GM06990 (cell line): Measurements from ENCODE around the gene CSRP3.

Experiments
- DNase-seq: peaks from one replicate; pipeline ENCODE4 v3.0.0-alpha.2; 2011; ENCODE audit not compliant: insufficient read length; ENCODE audit errors: extremely low read depth
- H3K27me3 ChIP-seq: replicated peaks from 2 replicates; pipeline ENCODE4 v1.6.0; 2011; ENCODE audit warnings: low read length; ENCODE audit not compliant: control insufficient read depth, insufficient read depth
- H3K36me3 ChIP-seq: 2 replicates; pipeline ENCODE4 v1.5.1; 2011; ENCODE audit warnings: low read length; ENCODE audit not compliant: control insufficient read depth, insufficient read depth
- H3K4me3 ChIP-seq: replicated peaks from 2 replicates; pipeline ENCODE4 v1.5.1; 2011; ENCODE audit warnings: low read depth, mild to moderate bottlenecking, control low read depth, low read length
- TF ChIP-seq, protein P1 (sequence below): IDR thresholded peaks from 2 replicates; pipeline ENCODE4 v1.5.1; 2011; ENCODE audit warnings: low read length, control low read depth, mild to moderate bottlenecking, inconsistent platforms; ENCODE audit not compliant: insufficient read depth, poor library complexity, severe bottlenecking

The CSRP3 gene

DNA sequence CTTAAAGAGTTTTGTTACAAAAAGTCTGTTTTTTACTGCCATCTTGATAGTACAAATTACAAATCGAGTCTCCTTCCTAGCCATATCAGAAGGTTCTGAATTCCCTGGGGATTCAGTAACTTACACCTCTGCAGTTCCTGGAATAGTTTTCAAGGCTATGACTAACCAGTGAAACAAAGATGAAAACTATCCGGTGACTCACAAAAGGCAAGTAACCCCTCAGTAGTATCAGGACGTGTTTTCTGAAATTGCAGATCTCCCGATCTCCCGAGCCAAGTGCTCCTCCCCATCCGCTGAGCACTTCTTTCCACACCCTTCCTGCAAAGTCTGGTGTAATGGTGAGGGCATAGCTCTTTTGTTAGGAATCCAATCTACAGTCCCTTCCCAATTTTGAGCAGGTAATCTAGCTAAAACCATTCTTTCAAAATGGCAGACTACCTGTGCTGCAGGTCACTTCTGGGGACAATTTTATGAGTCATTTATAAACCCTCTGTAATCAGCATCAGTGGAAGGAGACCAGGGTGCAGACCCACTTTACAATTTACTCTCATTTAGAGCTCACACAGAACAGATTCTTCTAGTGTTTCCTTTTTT lies 31.2 kb upstream of the CSRP3 start:
- DNase-seq: no peak
- H3K36me3 ChIP-seq: peaks cover 11% of the 10 kb centered on the region

GRCh38 chr11:19229671-19230070 lies 27.9 kb upstream of the CSRP3 start:
- no peak for DNase-seq
- TF ChIP-seq, protein P1, sequence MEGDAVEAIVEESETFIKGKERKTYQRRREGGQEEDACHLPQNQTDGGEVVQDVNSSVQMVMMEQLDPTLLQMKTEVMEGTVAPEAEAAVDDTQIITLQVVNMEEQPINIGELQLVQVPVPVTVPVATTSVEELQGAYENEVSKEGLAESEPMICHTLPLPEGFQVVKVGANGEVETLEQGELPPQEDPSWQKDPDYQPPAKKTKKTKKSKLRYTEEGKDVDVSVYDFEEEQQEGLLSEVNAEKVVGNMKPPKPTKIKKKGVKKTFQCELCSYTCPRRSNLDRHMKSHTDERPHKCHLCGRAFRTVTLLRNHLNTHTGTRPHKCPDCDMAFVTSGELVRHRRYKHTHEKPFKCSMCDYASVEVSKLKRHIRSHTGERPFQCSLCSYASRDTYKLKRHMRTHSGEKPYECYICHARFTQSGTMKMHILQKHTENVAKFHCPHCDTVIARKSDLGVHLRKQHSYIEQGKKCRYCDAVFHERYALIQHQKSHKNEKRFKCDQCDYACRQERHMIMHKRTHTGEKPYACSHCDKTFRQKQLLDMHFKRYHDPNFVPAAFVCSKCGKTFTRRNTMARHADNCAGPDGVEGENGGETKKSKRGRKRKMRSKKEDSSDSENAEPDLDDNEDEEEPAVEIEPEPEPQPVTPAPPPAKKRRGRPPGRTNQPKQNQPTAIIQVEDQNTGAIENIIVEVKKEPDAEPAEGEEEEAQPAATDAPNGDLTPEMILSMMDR: no peak
- Histone ChIP-seq H3K4me3 (no peak overlapping the region), H3K36me3 (peaks cover 13% of the 10 kb centered on the region), H3K27me3 (no peaks in the 10 kb centered on the region)

More for the DNA sequence above, 31.2 kb upstream of the CSRP3 start:
- H3K27me3 ChIP-seq: no peaks in the 10 kb centered on the region
- TF ChIP-seq, protein P1: no peak
- no peak overlapping the region for H3K4me3 ChIP-seq

- TF ChIP-seq, protein P1: no peak
- H3K27me3 ChIP-seq: no peaks in the 10 kb centered on the region
- H3K36me3 ChIP-seq: peaks cover 13% of the 10 kb centered on the region
- no peak overlapping the region for H3K4me3 ChIP-seq
- no peak for DNase-seq
These were observed 27.2 kb upstream of the CSRP3 start for GRCh38 chr11:19228968-19229367.

DNA sequence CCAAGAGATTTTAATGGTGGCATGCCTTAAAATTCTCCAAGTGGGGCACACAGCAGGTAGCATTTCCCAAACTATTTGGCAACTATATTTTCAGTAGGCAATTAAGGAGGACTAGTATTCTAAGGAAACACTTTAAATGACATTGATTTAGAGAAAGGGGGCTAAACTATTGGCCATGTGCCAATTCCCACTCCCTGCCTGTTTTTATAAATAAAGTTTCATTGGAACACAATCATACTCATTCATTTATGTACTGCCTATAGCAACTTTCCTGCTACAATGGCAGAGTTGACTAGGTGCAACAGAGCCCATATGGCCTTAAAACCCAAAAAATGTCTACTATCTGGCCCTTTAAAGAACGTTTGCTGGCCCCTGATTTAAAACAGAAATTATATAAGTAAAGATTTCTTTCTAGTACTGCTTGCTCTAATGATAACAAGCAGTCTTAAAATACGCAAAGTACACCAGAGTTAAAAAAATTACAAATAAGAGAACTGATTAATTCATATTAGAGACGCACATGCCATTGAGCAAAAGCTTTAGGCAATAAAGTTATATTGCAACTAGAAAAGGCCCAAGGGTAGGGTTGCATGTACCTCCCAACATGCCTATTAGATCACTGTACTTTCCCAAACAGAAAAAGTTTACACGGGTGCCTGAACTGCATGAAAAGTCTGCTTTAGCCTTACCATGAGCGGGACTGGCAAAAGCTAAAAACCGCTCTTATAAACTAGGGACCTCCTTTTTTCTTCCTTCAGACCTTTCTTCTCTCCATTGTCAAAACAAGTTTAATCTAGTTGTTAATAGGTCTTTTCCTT lies 24.8 kb upstream of the CSRP3 start:
- peaks cover 13% of the 10 kb centered on the region for H3K36me3 ChIP-seq
- H3K4me3 ChIP-seq: no peak overlapping the region
- H3K27me3 ChIP-seq: no peaks in the 10 kb centered on the region
- TF ChIP-seq, protein P1: no peak
- no peak for DNase-seq

DNA sequence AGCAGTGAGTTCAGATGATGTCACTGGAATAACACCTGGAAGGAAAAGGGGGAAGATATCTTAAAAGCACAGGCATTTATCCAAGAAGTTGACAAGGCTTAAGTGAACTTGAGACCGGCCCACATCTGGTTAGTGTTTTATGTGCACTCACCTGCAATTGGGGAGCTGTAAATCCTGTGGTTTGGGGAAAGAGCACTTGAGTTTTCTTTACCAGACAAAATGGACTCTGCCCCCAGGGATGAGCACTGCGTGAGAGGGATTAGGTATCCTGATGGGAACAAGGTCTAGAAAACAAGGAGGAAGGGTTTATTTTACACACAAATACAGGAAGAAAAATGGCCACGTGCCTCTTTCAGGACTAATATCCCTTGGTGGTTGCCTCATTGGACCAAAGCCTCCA lies 23.8 kb upstream of the CSRP3 start:
- Histone ChIP-seq H3K4me3 (no peak overlapping the region), H3K36me3 (peaks cover 13% of the 10 kb centered on the region), H3K27me3 (no peaks in the 10 kb centered on the region)
- TF ChIP-seq, protein P1: no peak
- DNase-seq: no peak
